ENCODE data around the gene EIF4G3. TPM values are rescaled to one million over a fixed set of nuclear protein-coding genes. Genes with fewer than 3 reads are reported as not detected.
"Not testable (repeated sequence)": the region's sequence is repeated elsewhere in the genome, so short reads cannot be mapped to it uniquely, and the experiment has no call there.

Gene EIF4G3
- total RNA-seq, 4 donors from 2014 or later = 68.9 to 110 (median 104) TPM

- Histone ChIP-seq H3K36me3 (peaks cover 7 to 8% of the 10 kb centered on the region in 2 donors), H3K4me3 (replicated peaks in 1 of 3) (no peak overlapping the region), H3K27ac (no peak overlapping the region), H3K9me3 (no peaks in the 10 kb centered on the region), H3K27me3 (no peaks in the 10 kb centered on the region), H3K4me1 (no peaks in the 10 kb centered on the region)
- WGBS, 2 donors = 62 to 66% methylated on average over 3 to 4 of the region's 4 CpGs
- no peak for DNase-seq
- intact Hi-C loops (cut with DNase I) = no loop called here
- TF ChIP-seq CTCF (IDR thresholded peaks at IDR 0.05) = no peak
These were observed 362.2 kb downstream of the EIF4G3 start for GRCh38 chr1:20814534-20814871.

- 74 to 78% methylated on average over 5 of the region's 5 CpGs for WGBS, 2 donors
- H3K4me1 ChIP-seq = no peaks in the 10 kb centered on the region
- peaks cover 7 to 9% of the 10 kb centered on the region in 2 donors for H3K36me3 ChIP-seq
- H3K9me3 ChIP-seq = no peaks in the 10 kb centered on the region
- H3K27ac ChIP-seq = no peak overlapping the region
- no peaks in the 10 kb centered on the region for H3K27me3 ChIP-seq
- no peak overlapping the region for H3K4me3 ChIP-seq (replicated peaks in 1 of 3)
- intact Hi-C loops (cut with DNase I) = no loop called here
- peak in 1 of 2 donors; percentile 19 for DNase-seq
- TF ChIP-seq POLR2A (IDR thresholded peaks at IDR 0.05) (no peak), CTCF (IDR thresholded peaks at IDR 0.05) (no peak)
These were observed 364.8 kb downstream of the EIF4G3 start for GRCh38 chr1:20811916-20812315.

GRCh38 chr1:20793236-20793635 is 383.5 kb downstream of the EIF4G3 start:
- no peak for TF ChIP-seq CTCF (IDR thresholded peaks at IDR 0.05)
- H3K4me3 ChIP-seq (replicated peaks in 1 of 3) = no peak overlapping the region
- WGBS, 2 donors = 97 to 99% methylated on average over 4 of the region's 4 CpGs
- no peaks in the 10 kb centered on the region for H3K9me3 ChIP-seq
- no peak for DNase-seq
- intact Hi-C loops (cut with DNase I) = no loop called here
- peaks cover 7 to 8% of the 10 kb centered on the region in 2 donors for H3K4me1 ChIP-seq
- no peak overlapping the region for H3K27ac ChIP-seq
- no peaks in the 10 kb centered on the region for H3K36me3 ChIP-seq
- H3K27me3 ChIP-seq = no peaks in the 10 kb centered on the region

- TF ChIP-seq CTCF (IDR thresholded peaks at IDR 0.05) (no peak), POLR2A (IDR thresholded peaks at IDR 0.05) (no peak)
- no peaks in the 10 kb centered on the region for H3K36me3 ChIP-seq
- DNase-seq = no peak
- no peaks in the 10 kb centered on the region for H3K27me3 ChIP-seq
- intact Hi-C loops (cut with DNase I) = no loop called here
- H3K4me1 ChIP-seq = peaks cover 12 to 13% of the 10 kb centered on the region in 2 donors
- H3K4me3 ChIP-seq (replicated peaks in 1 of 3) = no peak overlapping the region
- 70 to 89% methylated on average over 2 of the region's 2 CpGs for WGBS, 2 donors
- peak overlapping the region in 1 of 3 donors; percentile 6 for H3K27ac ChIP-seq
- H3K9me3 ChIP-seq = no peaks in the 10 kb centered on the region
These were observed 384.5 kb downstream of the EIF4G3 start for GRCh38 chr1:20792196-20792595.

GRCh38 chr1:20790785-20791184 is 385.9 kb downstream of the EIF4G3 start:
- Histone ChIP-seq H3K4me1 (peaks cover 12 to 13% of the 10 kb centered on the region in 2 donors), H3K27ac (peak overlapping the region in 2 of 3 donors; percentile 31 to 62), H3K36me3 (no peaks in the 10 kb centered on the region), H3K4me3 (replicated peaks in 1 of 3) (no peak overlapping the region), H3K9me3 (no peaks in the 10 kb centered on the region), H3K27me3 (no peaks in the 10 kb centered on the region)
- intact Hi-C loops (cut with DNase I) = no loop called here
- TF ChIP-seq CTCF (IDR thresholded peaks at IDR 0.05) = no peak
- no peak for TF ChIP-seq POLR2A (IDR thresholded peaks at IDR 0.05)
- 84 to 85% methylated on average over 3 of the region's 3 CpGs for WGBS, 2 donors
- no peak for DNase-seq

- Histone ChIP-seq H3K4me1 (peaks cover 21% of the 10 kb centered on the region in 2 donors), H3K27ac (peak overlapping the region; percentile 21 to 62 (median 39))
- H3K27me3 ChIP-seq; H3K4me3 ChIP-seq (replicated peaks in 1 of 3); H3K36me3 ChIP-seq; intact Hi-C loops (cut with DNase I); H3K9me3 ChIP-seq: not testable (repeated sequence)
- 63 to 72% methylated on average over 9 of the region's 9 CpGs for WGBS, 2 donors
- peak; percentile 27 for DNase-seq
These were observed 387.1 kb downstream of the EIF4G3 start for GRCh38 chr1:20789598-20789997.
